Parietal lobe (tissue), 2 donors: ENCODE results near the gene ANO6. TPM values are rescaled to one million over a fixed set of nuclear protein-coding genes. Genes with fewer than 3 reads are reported as not detected.

ENCODE experiments used
- small RNA-seq: library from RNA; depleted of rRNA; stranded (forward); fragments of <200 nt; gene quantifications from one replicate; pipeline ENCODE3, GENCODE V24; 2014; ENCODE audit warnings: low replicate concordance
- total RNA-seq: library from RNA; depleted of rRNA; stranded (reverse); fragments of >200 nt; gene quantifications from one replicate; pipeline ENCODE4 v1.2.3, GENCODE V29; 2014

Gene ANO6, protein sequence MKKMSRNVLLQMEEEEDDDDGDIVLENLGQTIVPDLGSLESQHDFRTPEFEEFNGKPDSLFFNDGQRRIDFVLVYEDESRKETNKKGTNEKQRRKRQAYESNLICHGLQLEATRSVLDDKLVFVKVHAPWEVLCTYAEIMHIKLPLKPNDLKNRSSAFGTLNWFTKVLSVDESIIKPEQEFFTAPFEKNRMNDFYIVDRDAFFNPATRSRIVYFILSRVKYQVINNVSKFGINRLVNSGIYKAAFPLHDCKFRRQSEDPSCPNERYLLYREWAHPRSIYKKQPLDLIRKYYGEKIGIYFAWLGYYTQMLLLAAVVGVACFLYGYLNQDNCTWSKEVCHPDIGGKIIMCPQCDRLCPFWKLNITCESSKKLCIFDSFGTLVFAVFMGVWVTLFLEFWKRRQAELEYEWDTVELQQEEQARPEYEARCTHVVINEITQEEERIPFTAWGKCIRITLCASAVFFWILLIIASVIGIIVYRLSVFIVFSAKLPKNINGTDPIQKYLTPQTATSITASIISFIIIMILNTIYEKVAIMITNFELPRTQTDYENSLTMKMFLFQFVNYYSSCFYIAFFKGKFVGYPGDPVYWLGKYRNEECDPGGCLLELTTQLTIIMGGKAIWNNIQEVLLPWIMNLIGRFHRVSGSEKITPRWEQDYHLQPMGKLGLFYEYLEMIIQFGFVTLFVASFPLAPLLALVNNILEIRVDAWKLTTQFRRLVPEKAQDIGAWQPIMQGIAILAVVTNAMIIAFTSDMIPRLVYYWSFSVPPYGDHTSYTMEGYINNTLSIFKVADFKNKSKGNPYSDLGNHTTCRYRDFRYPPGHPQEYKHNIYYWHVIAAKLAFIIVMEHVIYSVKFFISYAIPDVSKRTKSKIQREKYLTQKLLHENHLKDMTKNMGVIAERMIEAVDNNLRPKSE
- total RNA-seq = 13.5 TPM

DNA sequence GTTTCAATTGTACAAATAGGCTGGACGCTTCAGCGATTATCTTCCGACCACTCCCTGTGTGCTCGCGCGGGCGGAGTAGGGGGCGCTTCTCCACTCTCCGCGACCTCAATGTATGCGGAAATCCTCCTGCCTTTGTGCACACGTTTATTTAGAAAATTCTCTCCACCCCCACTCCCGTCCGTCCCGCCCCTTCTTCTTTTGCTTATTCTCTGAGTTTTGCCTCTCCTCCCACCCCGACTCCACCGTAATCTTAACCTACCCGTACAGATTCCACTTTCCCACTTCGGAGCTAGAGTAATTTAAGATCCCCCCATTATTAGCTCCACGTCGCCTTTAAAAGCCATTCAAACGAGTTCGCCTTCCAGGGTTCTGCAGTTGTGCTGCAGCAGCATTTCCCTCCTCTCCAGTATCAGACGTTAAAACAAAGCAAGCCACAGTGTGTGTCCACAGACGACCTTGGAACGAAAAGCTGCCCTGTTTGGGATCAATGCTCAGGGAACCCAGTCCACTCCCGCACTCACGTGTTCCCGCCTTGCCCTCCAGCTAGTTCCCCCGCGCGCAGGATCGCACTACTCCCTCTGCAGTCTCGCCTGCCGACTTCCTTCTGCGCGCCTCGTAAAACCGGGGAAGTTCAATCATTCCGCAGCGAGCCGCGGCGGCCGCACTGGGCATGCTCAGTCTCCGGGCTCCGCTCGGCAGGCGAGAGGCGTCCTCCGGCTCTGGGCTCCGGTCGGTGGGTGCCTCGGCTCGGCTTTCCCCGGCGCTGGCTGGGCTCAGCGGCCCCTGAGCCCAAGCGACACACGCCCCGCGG, at the start of gene ANO6:
Gene ANO6 (plus strand): TSS at position 677 of the 811 bp plus-strand sequence. CDS start 227 bp downstream, outside the sequence.

Small RNA genes within 50 kb of the gene (small RNA-seq; reads per million reads assigned to genes)
- gene AC009248.2 = not detected

Other genes with a start within 250 kb of the ANO6 start
- 1.6 TPM for gene DBX2, start 165.0 kb upstream of the ANO6 start, total RNA-seq